IPS DF 6.9 (cell line): ENCODE results near the gene GKN2.
"Not testable (repeated sequence)": the region's sequence is repeated elsewhere in the genome, so short reads cannot be mapped to it uniquely, and the experiment has no call there.

Experiments
- DNase-seq: peaks from one replicate; pipeline ENCODE4 v3.0.0-alpha.2; 2013; ENCODE audit warnings: low read depth, low spot score
- H3K27ac ChIP-seq: one replicate; pipeline ENCODE4 v1.5.1; 2013; ENCODE audit warnings: low read length, control low read depth
- H3K27me3 ChIP-seq: 2 replicates; pipeline ENCODE4 v1.6.1; 2013; ENCODE audit warnings: mild to moderate bottlenecking, low read length; ENCODE audit not compliant: control insufficient read depth, insufficient read depth
- H3K36me3 ChIP-seq: 2 replicates; pipeline ENCODE4 v1.6.1; 2013; ENCODE audit warnings: low read length; ENCODE audit not compliant: control insufficient read depth, insufficient read depth
- H3K4me1 ChIP-seq: 2 replicates; pipeline ENCODE4 v1.6.1; 2013; ENCODE audit warnings: low read length; ENCODE audit not compliant: control insufficient read depth, insufficient read depth
- H3K4me3 ChIP-seq: 2 replicates; pipeline ENCODE4 v1.5.1; 2013; ENCODE audit warnings: mild to moderate bottlenecking, low read length
- H3K9me3 ChIP-seq: 2 replicates; pipeline ENCODE4 v1.6.1; 2013; ENCODE audit warnings: low read length, inconsistent platforms; ENCODE audit not compliant: control insufficient read depth, insufficient read depth
- WGBS: extraction: QIAGEN DNeasy Blood & Tissue Kit; methylation state at CpG from one replicate; pipeline ENCODE4 v1.1.7; 2013; ENCODE audit warnings: mixed read lengths, missing lambda C conversion rate; ENCODE audit not compliant: insufficient read length, insufficient coverage; 5-methylcytosine and 5-hydroxymethylcytosine counted together

The GKN2 gene

DNA sequence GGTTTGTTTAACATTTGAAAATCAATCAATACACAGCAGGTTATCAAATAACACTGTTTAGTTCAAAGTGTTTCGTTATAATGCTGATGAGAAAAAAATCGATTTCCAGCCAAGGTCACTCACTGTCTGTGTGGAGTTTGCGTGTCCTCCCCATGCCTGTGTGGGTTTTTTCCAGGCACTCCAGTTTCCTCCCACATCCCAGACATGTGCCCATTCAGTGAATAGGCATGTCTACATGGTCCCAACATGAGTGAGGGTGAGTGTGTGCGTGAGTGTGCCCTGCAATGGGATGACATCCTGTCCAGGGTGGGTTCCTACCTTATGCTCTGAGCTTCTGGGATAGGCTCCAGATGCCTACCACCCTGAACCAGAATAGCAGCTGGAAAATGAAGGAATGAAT is 8.7 kb upstream of the GKN2 start:
- no peak overlapping the region for H3K4me3 ChIP-seq
- no peaks in the 10 kb centered on the region for H3K36me3 ChIP-seq
- H3K9me3 ChIP-seq = no peaks in the 10 kb centered on the region
- no CpG with 5 or more reads among the region's 4 CpGs for WGBS
- no peak overlapping the region for H3K27ac ChIP-seq
- H3K4me1 ChIP-seq = no peaks in the 10 kb centered on the region
- no peaks in the 10 kb centered on the region for H3K27me3 ChIP-seq
- no peak for DNase-seq

DNA sequence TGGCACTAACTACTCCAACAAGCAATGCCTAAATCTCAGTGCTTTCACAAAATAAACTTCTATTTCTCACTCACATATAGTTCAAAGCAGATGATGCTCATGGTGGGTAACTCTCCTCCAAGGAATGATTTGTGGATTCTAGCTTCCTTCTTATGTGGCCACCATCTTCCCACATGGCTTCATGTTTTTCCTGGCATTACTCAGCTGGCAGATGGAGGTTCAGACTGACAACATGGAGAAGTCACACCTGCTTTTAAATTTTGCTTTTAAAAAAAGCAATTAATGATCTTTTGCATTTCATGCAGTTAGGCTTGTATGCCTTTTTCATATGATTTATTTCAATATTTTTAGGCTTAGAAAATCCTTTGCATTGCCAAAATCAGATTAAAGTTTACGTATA is 6.3 kb upstream of the GKN2 start:
- no peaks in the 10 kb centered on the region for H3K4me1 ChIP-seq
- no CpG with 5 or more reads among the region's 1 CpG for WGBS

DNA sequence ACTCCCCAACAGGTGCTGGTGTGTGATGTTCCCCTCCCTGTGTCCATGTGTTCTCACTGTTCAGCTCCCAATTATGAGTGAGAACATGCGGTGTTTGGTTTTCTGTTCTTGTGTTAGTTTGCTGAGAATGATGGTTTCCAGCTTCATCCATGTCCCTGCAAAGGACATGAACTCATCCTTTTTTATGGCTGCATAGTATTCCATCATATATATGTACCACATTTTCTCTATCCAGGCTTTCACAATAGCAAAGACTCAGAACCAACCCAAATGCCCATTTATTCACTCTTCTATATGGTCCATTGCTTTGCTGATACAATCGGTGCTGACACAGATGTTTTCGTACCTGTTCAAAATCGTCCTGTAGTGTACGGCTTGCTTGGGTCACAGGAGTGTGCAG is 2.7 kb upstream of the GKN2 start:
- H3K27ac ChIP-seq, H3K36me3 ChIP-seq, H3K4me1 ChIP-seq, H3K9me3 ChIP-seq, H3K27me3 ChIP-seq, H3K4me3 ChIP-seq, DNase-seq: not testable (repeated sequence)
- WGBS = no CpG with 5 or more reads among the region's 5 CpGs

More for the DNA sequence above, 6.3 kb upstream of the GKN2 start:
- H3K9me3 ChIP-seq = no peaks in the 10 kb centered on the region
- H3K36me3 ChIP-seq = no peaks in the 10 kb centered on the region
- no peak for DNase-seq
- H3K4me3 ChIP-seq = no peak overlapping the region
- no peak overlapping the region for H3K27ac ChIP-seq
- no peaks in the 10 kb centered on the region for H3K27me3 ChIP-seq

DNA sequence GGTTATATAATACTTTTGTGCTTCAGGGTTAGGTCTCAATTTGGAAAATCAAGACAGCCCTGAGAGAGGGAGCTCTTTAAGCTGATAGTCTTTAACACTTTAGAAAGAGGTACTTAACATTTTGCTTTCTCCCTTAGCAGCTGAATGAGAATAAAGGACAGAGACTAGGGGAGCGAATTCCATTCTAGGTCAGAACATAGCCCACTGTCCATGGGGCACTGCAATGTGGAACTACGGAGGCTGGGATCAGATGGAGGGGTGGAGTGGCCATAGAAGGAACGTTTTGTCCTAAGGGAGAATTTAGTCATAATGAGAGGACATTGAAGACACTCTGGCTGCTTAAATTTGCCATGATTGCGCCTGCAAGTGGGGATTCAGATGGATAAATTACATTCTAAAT is 794 bp downstream of the GKN2 start:
- WGBS = no CpG with 5 or more reads among the region's 4 CpGs
- Histone ChIP-seq H3K36me3 (no peaks in the 10 kb centered on the region), H3K4me1 (no peaks in the 10 kb centered on the region), H3K27me3 (no peaks in the 10 kb centered on the region), H3K27ac (no peak overlapping the region), H3K9me3 (no peaks in the 10 kb centered on the region), H3K4me3 (no peak overlapping the region)
- no peak for DNase-seq

DNA sequence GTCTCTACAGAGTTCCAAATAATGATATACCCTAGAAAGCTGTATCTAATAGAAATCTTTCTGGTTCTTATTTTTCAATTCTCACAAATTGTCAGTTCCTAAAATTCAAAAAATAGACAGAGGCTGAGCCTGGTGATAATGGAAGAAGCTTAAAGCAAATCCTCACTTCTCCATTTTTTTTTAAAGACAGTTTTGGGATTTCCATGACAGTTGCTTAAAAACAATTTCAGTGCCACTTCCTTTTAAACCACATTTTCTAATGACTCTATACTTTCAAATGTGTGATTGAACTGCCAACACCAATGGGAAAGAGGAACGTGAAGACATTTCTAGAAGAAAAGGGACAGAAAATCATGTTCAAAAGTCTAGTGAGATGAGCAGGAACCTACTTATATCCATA is 4.0 kb downstream of the GKN2 start:
- no CpG with 5 or more reads among the region's 1 CpG for WGBS
- H3K27me3 ChIP-seq = no peaks in the 10 kb centered on the region
- H3K4me3 ChIP-seq = no peak overlapping the region
- no peak overlapping the region for H3K27ac ChIP-seq
- H3K4me1 ChIP-seq = 0 out of 2 replicates have a peak, but pooled peaks cover 1% of the 10 kb centered on the region
- no peak for DNase-seq
- no peaks in the 10 kb centered on the region for H3K36me3 ChIP-seq
- H3K9me3 ChIP-seq = no peaks in the 10 kb centered on the region

DNA sequence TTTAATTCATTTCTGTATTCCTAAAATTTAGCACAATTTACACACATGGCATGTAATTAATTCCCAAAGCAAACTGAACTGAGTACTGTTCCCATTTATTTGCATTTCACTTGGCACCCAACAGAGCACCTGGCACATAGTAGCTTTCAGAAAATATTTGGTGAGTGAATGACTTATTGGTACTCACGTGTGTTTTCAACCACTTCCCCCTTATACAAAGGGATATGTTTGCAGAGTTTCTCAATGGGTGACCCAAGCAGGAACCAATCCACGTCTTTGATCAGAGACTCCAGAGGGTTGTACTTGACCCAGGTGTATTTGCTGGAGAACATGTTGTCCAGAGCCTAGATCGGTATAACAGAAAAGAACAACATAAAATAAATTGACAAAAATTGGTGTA is 6.6 kb downstream of the GKN2 start:
- Histone ChIP-seq H3K4me3 (no peak overlapping the region), H3K9me3 (no peaks in the 10 kb centered on the region), H3K36me3 (no peaks in the 10 kb centered on the region), H3K4me1 (0 out of 2 replicates have a peak, but pooled peaks cover 1% of the 10 kb centered on the region), H3K27me3 (no peaks in the 10 kb centered on the region), H3K27ac (no peak overlapping the region)
- DNase-seq = no peak
- no CpG with 5 or more reads among the region's 3 CpGs for WGBS

DNA sequence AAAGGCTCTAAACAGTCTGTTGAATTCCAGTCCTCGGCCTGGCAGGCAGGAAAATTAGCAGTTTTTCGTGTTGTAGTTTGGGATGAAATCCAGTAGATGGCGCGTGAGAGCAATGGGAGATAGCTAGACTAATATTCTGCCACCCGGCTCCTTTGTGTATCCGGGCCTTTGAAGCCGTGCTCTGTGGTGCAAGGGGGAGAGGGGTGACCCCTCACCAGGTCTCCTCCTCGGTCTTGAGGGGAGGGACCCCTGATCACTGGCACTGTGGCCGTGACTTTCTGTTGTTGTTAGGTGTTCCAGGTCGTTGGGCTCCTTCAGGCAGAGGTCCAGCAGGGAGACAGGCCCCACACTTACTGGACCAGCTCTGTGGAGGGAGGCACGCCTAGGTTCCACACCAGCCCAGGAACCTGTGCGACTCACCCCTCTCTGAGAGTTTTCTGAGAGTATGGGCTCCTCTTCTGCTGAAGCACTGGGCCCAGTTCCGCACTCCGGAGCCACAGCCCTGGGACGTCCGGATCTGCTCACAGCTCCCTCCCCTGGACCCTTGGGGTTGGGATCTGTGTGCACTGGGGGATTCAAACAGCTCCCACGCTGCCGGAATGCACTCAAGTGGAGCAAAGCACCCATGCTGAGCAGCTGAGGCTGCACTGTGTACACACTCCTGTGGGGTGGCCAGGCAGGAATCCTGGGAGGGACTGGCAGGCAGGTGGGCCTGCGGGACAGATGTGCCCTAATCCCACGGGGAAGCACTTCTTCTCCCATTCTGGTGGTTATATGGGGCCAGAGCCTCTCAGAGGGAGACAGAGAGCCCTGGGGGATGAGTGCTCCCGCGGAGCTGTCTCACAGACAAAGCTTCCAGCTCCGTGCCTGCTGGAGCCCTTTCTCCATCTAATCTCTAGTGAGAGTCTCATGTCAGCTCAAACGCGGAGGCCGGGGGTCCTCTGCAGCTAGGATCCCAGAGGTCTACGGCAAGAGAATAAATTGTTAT is 8.8 kb downstream of the GKN2 start:
- no peaks in the 10 kb centered on the region for H3K9me3 ChIP-seq
- 0 out of 2 replicates have a peak, but pooled peaks cover 1% of the 10 kb centered on the region for H3K4me1 ChIP-seq
- WGBS = no CpG with 5 or more reads among the region's 27 CpGs
- peak overlapping the region; percentile 43; the same call in 1 of the 2 replicates for H3K4me3 ChIP-seq
- H3K27me3 ChIP-seq = no peaks in the 10 kb centered on the region
- no peaks in the 10 kb centered on the region for H3K36me3 ChIP-seq
- DNase-seq = peak; percentile 68
- no peak overlapping the region for H3K27ac ChIP-seq

DNA sequence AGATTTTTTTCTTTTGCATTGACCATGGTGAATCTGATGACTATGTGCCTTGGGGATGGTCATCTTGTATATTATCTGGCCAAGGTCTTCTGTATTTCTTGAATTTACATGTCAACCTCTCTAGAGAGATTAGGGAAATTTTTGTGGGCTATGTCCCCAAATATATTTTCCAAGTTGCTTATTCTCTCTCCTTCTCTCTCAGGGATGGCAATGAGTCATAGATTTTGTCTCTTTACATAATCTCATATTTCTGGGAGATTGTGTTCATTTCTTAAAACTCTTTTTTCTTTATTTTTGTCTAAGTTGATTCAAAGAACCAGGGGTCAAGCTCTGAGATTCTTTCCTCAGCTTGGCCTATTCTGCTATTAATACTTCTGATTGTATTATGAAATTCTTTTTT is 9.9 kb downstream of the GKN2 start:
- Histone ChIP-seq H3K27ac (no peak overlapping the region), H3K4me1 (0 out of 2 replicates have a peak, but pooled peaks cover 1% of the 10 kb centered on the region), H3K27me3 (no peaks in the 10 kb centered on the region), H3K4me3 (no peak overlapping the region), H3K36me3 (no peaks in the 10 kb centered on the region), H3K9me3 (no peaks in the 10 kb centered on the region)
- DNase-seq = no peak

DNA sequence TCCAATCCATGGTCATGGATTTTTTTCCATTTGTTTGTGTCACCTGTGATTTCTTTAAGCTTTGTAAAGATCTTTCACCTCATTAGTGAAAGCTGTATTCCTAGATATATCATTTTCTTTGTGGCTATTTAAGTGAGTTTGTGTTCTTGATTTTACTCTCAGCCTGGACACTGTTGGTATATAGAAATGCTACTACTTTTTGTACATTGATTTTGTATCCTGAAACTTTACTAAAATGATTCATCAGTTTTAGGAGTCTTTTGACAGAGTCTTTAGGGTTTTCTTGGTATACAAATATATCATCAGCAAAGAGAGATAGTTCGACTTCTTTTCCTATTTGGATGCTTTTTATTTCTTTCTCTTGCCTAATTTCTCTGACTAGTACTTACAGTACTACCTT is 12.3 kb downstream of the GKN2 start:
- Histone ChIP-seq H3K4me3 (no peak overlapping the region), H3K27me3 (no peaks in the 10 kb centered on the region), H3K27ac (no peak overlapping the region), H3K36me3 (no peaks in the 10 kb centered on the region), H3K4me1 (0 out of 2 replicates have a peak, but pooled peaks cover 1% of the 10 kb centered on the region), H3K9me3 (no peaks in the 10 kb centered on the region)
- no CpG with 5 or more reads among the region's 1 CpG for WGBS
- DNase-seq = no peak

DNA sequence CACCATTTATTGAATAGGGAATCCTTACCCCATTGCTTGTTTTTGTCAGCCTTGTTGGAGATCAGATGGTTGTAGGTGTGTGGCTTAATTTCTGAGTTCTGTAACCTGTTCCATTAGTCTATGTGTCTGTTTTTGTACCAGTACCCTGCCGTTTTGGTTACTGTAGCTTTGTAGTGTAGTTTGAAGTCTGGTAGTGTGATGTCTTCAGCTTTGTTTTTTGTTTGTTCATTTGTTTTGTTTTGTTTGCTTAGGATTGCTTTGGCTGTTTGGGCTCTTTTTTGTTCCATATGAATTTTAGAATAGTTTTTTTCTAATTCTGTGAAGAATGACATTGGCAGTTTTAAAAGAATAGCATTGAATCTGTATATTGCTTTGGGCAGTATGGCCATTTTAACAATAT is 12.7 kb downstream of the GKN2 start:
- no CpG with 5 or more reads among the region's 1 CpG for WGBS
- no peaks in the 10 kb centered on the region for H3K36me3 ChIP-seq
- no peaks in the 10 kb centered on the region for H3K27me3 ChIP-seq
- 0 out of 2 replicates have a peak, but pooled peaks cover 1% of the 10 kb centered on the region for H3K4me1 ChIP-seq
- DNase-seq = no peak
- no peaks in the 10 kb centered on the region for H3K9me3 ChIP-seq
- no peak overlapping the region for H3K27ac ChIP-seq
- no peak overlapping the region for H3K4me3 ChIP-seq

DNA sequence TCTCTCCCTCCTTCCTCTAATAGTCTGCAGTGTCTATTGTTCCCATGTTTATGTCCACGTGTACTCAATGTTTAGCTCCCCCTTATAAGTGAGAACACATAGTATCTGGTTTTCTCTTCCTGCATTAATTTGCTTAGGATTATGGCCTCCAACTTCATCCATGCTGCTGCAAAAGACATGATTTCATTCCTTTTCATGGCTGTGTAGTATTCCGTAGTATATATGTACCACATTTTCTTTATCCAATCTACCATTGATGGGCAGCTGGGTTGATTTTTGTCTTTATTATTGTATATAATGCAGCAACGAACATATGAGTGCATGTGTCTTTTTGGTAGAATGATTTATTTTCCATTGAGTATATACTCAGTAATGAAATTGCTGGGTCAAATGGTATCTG is 13.8 kb downstream of the GKN2 start:
- no peak for DNase-seq
- H3K4me3 ChIP-seq = no peak overlapping the region
- H3K4me1 ChIP-seq = no peaks in the 10 kb centered on the region
- no peak overlapping the region for H3K27ac ChIP-seq
- WGBS = no CpG with 5 or more reads among the region's 3 CpGs
- no peaks in the 10 kb centered on the region for H3K36me3 ChIP-seq
- no peaks in the 10 kb centered on the region for H3K27me3 ChIP-seq
- no peaks in the 10 kb centered on the region for H3K9me3 ChIP-seq
